ENCODE results near the gene AGBL1. TPM values are rescaled to one million over a fixed set of nuclear protein-coding genes. Genes with fewer than 3 reads are reported as not detected.

Gene AGBL1
- total RNA-seq, 1 donor from 2014 or later = not detected

DNA sequence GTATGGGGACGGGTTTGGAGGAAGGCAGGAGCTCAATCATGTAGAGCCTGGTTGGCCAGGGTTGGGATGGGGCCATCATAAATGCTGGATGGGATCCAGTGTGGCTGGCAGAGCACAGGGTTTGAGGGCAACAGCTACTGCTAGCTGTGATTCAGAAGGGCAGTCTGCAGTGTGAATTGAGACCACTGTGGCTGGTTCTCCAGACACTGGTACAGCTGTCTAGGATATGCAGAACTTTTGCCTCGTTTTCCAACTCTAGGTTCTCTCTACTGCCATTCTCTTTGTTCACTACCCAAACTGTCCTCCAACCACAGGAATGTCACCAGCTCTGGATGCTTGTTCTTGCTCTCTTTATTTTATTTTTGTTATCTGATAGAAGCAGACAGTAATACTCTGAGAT is 543.6 kb downstream of the AGBL1 start:
- TF ChIP-seq, protein P1, sequence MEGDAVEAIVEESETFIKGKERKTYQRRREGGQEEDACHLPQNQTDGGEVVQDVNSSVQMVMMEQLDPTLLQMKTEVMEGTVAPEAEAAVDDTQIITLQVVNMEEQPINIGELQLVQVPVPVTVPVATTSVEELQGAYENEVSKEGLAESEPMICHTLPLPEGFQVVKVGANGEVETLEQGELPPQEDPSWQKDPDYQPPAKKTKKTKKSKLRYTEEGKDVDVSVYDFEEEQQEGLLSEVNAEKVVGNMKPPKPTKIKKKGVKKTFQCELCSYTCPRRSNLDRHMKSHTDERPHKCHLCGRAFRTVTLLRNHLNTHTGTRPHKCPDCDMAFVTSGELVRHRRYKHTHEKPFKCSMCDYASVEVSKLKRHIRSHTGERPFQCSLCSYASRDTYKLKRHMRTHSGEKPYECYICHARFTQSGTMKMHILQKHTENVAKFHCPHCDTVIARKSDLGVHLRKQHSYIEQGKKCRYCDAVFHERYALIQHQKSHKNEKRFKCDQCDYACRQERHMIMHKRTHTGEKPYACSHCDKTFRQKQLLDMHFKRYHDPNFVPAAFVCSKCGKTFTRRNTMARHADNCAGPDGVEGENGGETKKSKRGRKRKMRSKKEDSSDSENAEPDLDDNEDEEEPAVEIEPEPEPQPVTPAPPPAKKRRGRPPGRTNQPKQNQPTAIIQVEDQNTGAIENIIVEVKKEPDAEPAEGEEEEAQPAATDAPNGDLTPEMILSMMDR (IDR thresholded peaks at IDR 0.05) = no peak
- Mint-ChIP-seq H3K4me1 (ENCODE audit: unreplicated experiment) (no peaks in the 10 kb centered on the region), H3K4me3 (ENCODE audit: unreplicated experiment) (no peak overlapping the region), H3K27ac (ENCODE audit: unreplicated experiment) (no peak overlapping the region), H3K27me3 (ENCODE audit: unreplicated experiment) (no peaks in the 10 kb centered on the region), H3K36me3 (ENCODE audit: unreplicated experiment) (no peaks in the 10 kb centered on the region), H3K9me3 (ENCODE audit: unreplicated experiment) (no peaks in the 10 kb centered on the region)
- no peak for DNase-seq (ENCODE audit: extremely low spot score, unreplicated experiment)

DNA sequence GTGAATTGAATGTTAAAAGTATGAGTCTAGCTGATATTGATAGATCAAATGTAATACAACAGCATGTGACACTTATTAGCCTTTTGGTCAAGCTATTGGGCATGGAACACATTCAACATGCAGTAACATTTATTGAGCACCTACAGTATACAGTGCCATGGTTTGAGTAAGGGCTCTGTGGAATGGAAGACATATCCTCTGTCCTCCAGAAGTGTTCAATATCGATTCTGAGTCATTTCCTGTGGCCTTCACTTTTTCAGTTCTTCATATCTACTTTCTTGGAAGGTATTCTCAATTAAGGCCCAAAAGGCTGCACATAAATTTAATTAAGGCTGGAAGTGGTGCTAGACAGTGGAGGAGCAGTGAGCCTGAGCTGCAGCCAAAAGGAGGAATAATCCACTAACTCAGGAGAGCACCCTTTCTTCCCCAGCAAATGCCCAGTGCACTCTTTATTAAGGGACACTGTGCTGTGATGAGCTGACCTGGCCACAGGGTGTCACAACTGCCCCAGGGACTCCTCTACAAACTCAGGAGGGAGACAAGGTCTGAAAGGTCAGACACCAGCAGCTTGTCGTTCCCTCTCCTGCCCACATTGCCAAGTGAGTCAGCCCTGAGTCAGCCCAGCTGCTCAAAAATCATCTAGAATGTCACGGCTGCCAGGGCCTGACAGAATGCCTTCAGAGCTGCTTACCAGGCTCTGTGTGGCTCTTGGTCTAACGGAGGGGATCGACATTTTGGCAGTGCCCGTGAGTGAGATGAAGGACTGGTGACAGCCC is 544.8 kb downstream of the AGBL1 start:
- TF ChIP-seq, protein P1 (IDR thresholded peaks at IDR 0.05) = peak; percentile 17
- no peak for DNase-seq (ENCODE audit: extremely low spot score, unreplicated experiment)

DNA sequence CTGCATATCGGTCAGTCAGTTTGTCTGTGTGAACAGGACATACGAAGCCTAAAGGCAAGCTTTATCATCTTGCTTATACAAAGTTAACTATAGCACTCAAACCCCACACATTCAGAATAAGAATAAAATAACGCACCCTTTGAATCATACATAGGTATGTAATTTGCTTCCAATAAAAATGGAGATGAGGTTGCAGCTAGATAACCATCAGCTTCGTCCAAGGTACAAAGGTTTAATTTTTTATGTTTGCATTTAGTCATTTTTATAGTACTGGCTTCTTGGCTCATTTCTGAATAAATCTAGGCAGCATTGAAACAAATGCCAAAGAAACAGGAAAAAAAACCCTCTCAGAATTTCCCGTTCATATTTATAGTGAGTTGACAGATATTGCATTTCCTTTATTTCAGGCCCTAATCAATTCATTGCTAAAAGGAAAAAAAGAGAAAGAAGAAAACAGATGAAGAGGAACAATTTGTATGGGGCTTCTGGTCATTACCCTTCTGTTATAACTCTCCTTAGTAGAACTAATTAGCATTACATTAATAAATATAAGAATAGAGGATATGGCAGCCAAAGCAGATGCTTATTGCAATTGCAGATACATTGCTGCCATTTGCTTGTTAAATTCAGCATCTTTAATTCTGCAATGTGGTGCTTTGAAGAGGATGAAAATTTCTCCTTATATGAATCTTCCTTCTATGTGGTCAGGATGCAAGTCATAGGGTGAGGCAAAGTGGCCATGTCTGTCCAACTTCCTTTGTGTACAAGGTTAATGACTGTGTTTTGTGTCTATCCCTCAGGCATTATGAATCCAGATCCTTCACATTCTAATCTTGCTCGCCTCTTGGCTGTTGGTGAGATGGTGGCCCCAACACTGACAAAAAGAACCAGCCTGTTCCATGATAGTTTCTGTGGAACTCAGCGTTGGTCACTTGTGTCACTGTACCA is 550.0 kb downstream of the AGBL1 start:
- H3K27me3 Mint-ChIP-seq (ENCODE audit: unreplicated experiment) = no peaks in the 10 kb centered on the region
- TF ChIP-seq, protein P1 (IDR thresholded peaks at IDR 0.05) = no peak
- no peaks in the 10 kb centered on the region for H3K4me1 Mint-ChIP-seq (ENCODE audit: unreplicated experiment)
- no peaks in the 10 kb centered on the region for H3K9me3 Mint-ChIP-seq (ENCODE audit: unreplicated experiment)
- no peak for DNase-seq (ENCODE audit: extremely low spot score, unreplicated experiment)
- no peak overlapping the region for H3K4me3 Mint-ChIP-seq (ENCODE audit: unreplicated experiment)
- H3K27ac Mint-ChIP-seq (ENCODE audit: unreplicated experiment) = no peak overlapping the region
- H3K36me3 Mint-ChIP-seq (ENCODE audit: unreplicated experiment) = no peaks in the 10 kb centered on the region

More for the DNA sequence above, 544.8 kb downstream of the AGBL1 start:
- Mint-ChIP-seq H3K4me3 (ENCODE audit: unreplicated experiment) (no peak overlapping the region), H3K27ac (ENCODE audit: unreplicated experiment) (no peak overlapping the region), H3K27me3 (ENCODE audit: unreplicated experiment) (no peaks in the 10 kb centered on the region), H3K36me3 (ENCODE audit: unreplicated experiment) (no peaks in the 10 kb centered on the region), H3K9me3 (ENCODE audit: unreplicated experiment) (no peaks in the 10 kb centered on the region), H3K4me1 (ENCODE audit: unreplicated experiment) (no peaks in the 10 kb centered on the region)

DNA sequence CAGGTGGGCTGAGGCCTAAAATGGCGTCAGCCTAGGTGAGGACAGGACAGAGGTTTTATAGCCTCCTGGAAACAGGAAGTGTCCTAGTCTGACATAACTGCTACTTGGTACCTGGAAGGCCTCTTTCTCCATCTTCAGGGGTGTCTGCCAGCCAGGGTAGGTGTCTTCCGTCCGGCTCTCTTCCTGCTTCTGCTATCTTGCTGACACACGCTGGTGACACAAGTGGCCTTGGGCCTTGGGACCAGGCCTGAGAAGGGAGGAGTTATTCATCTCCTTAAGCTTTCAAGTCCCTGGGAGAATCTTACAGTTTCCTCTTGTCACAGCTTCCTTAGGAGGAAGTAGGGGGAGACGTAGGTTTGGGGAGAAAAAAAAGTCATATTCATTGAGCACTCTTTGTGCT is 551.3 kb downstream of the AGBL1 start:
- Mint-ChIP-seq H3K9me3 (ENCODE audit: unreplicated experiment) (no peaks in the 10 kb centered on the region), H3K27ac (ENCODE audit: unreplicated experiment) (no peak overlapping the region), H3K4me1 (ENCODE audit: unreplicated experiment) (no peaks in the 10 kb centered on the region), H3K36me3 (ENCODE audit: unreplicated experiment) (no peaks in the 10 kb centered on the region), H3K4me3 (ENCODE audit: unreplicated experiment) (no peak overlapping the region), H3K27me3 (ENCODE audit: unreplicated experiment) (no peaks in the 10 kb centered on the region)
- DNase-seq (ENCODE audit: extremely low spot score, unreplicated experiment) = no peak
- TF ChIP-seq, protein P1 (IDR thresholded peaks at IDR 0.05) = no peak

DNA sequence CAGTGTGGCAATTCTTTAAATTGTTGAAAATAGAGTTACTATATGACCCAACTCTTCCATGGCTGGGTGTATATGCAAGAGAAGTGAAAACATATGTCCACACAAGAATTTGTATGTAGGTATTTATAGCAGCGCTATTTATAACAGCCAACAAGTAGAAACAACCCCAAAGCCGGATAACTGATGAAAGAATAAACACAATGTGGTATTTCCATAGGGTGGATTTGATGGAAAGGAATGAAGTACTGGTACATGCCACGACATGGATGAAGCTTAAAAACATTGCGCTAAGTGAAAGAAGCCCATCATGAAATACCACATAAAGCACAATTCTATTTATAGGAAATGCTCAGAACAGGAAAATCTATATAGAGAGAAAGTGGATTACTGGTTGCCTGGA is 554.5 kb downstream of the AGBL1 start:
- no peaks in the 10 kb centered on the region for H3K9me3 Mint-ChIP-seq (ENCODE audit: unreplicated experiment)
- no peak for DNase-seq (ENCODE audit: extremely low spot score, unreplicated experiment)
- no peaks in the 10 kb centered on the region for H3K4me1 Mint-ChIP-seq (ENCODE audit: unreplicated experiment)
- no peaks in the 10 kb centered on the region for H3K27me3 Mint-ChIP-seq (ENCODE audit: unreplicated experiment)
- H3K27ac Mint-ChIP-seq (ENCODE audit: unreplicated experiment) = no peak overlapping the region
- TF ChIP-seq, protein P1 (IDR thresholded peaks at IDR 0.05) = no peak
- H3K36me3 Mint-ChIP-seq (ENCODE audit: unreplicated experiment) = no peaks in the 10 kb centered on the region
- no peak overlapping the region for H3K4me3 Mint-ChIP-seq (ENCODE audit: unreplicated experiment)

All from osteocyte (in vitro differentiated cells).